GM12878 (cell line): ENCODE measurements around the gene SMAD2. TPM values are rescaled to one million over a fixed set of nuclear protein-coding genes. Genes with fewer than 3 reads are reported as not detected.

Experiments
- ATAC-seq: fragments of 200-7000 bp; cut with Tn5 transposase; 3 replicates; pipeline ENCODE4 v1.9.1; 2020; ENCODE audit warnings: mild to moderate bottlenecking, moderate library complexity
- BruUV-seq: library from RNA; stranded (reverse); fragments of 400-500 nt; replicated peaks from 2 replicates; lab custom pipeline; 2021; lab: Mats Ljungman, UMichigan
- CTCF ChIA-PET: fragments of 300-600 bp; sonication (Branson Sonifier 250); formaldehyde crosslinking; extraction: SDS; loops from one replicate; lab custom pipeline; 2021; ENCODE audit warnings: inconsistent platforms; lab: Yijun Ruan, JAX
- POLR2A ChIA-PET: fragments of 350-600 bp; formaldehyde crosslinking; extraction: SDS; loops from one replicate; lab custom pipeline; 2021; ENCODE audit warnings: inconsistent platforms; lab: Charles Lee
- RAD21 ChIA-PET: fragments of 300-600 bp; sonication (Branson Sonifier 250); formaldehyde crosslinking; loops from one replicate; lab custom pipeline; 2023; ENCODE audit warnings: antibody characterized with exemption; ENCODE audit not compliant: unreplicated experiment; lab: Charles Lee
- SMC1A ChIA-PET: fragments of 300-600 bp; sonication (Branson Sonifier 250); formaldehyde crosslinking; loops from one replicate; lab custom pipeline; 2023; ENCODE audit not compliant: unreplicated experiment, uncharacterized antibody; lab: Charles Lee
- DNase-seq: peaks from one replicate; pipeline ENCODE4 v3.0.0-alpha.2; 2011; ENCODE audit warnings: low read depth, low spot score
- FAIRE-seq: peaks from 3 replicates; lab custom pipeline; 2011; peaks lifted over from hg19 to GRCh38; lab: Jason Lieb, UNC
- H2AFZ ChIP-seq: 2 replicates; pipeline ENCODE4 v1.6.0; 2011; ENCODE audit warnings: low read depth, low read length, control low read depth; ENCODE audit not compliant: control insufficient read depth
- H3K27ac ChIP-seq: 2 replicates; pipeline ENCODE4 v1.5.1; 2011; ENCODE audit warnings: control low read depth; ENCODE audit not compliant: control insufficient read depth, insufficient read depth
- H3K27me3 ChIP-seq, 2 experiments: replicated peaks in 1 of 2; 2 replicates each; pipeline versions ENCODE4 v1.6.0 to v1.6.1; 2011; ENCODE audit warnings: low read length in 1 of 2; ENCODE audit not compliant: control insufficient read depth in 2 of 2, insufficient read depth in 2 of 2
- H3K36me3 ChIP-seq, 2 experiments: 2 replicates each; pipeline ENCODE4 v1.5.1; 2011; ENCODE audit warnings: low read length in 1 of 2; ENCODE audit not compliant: control insufficient read depth in 2 of 2, insufficient read depth in 2 of 2
- H3K4me1 ChIP-seq: 2 replicates; pipeline ENCODE4 v1.6.1; 2011; ENCODE audit warnings: mild to moderate bottlenecking, low read length, moderate library complexity, mixed read lengths; ENCODE audit not compliant: control insufficient read depth, insufficient read depth
- H3K4me2 ChIP-seq: 2 replicates; pipeline ENCODE4 v1.6.0; 2011; ENCODE audit warnings: control low read depth; ENCODE audit not compliant: control insufficient read depth, insufficient read depth
- H3K4me3 ChIP-seq: fragments of 200-600 bp; sonication (generic); 2 replicates; pipeline ENCODE4 v1.5.1; 2016
- H3K79me2 ChIP-seq: 2 replicates; pipeline ENCODE4 v1.6.0; 2011; ENCODE audit warnings: low read length; ENCODE audit not compliant: control insufficient read depth, insufficient read depth
- H3K9ac ChIP-seq: 2 replicates; pipeline ENCODE4 v1.8.0; 2011; ENCODE audit warnings: low read length, control low read depth, mixed read lengths; ENCODE audit not compliant: control insufficient read depth, insufficient read depth
- H3K9me3 ChIP-seq: replicated peaks from 3 replicates; pipeline ENCODE4 v1.5.1; 2011; ENCODE audit warnings: mild to moderate bottlenecking, low read length; ENCODE audit not compliant: control insufficient read depth, insufficient read depth
- H4K20me1 ChIP-seq: 2 replicates; pipeline ENCODE4 v1.6.0; 2011; ENCODE audit not compliant: control insufficient read depth, insufficient read depth
- BACH1 ChIP-seq: fragments of 450-650 bp; IDR thresholded peaks from 2 replicates; pipeline ENCODE4 v1.6.1; 2017; ENCODE audit warnings: mild to moderate bottlenecking, borderline replicate concordance
- BCL3 ChIP-seq: IDR thresholded peaks from 2 replicates; pipeline ENCODE4 v1.6.1; 2011; ENCODE audit warnings: borderline replicate concordance, low read depth, mild to moderate bottlenecking, moderate library complexity, low read length; ENCODE audit not compliant: insufficient read depth, poor library complexity, severe bottlenecking
- BHLHE40 ChIP-seq, 2 experiments: fragments of 450-650 bp in 1 of 2; IDR thresholded peaks; 2 replicates each; pipeline ENCODE4 v1.6.1; 2011 to 2017; ENCODE audit warnings: low read depth in 2 of 2, borderline replicate concordance in 1 of 2, improper control_type of control experiment in 1 of 2, low read length in 1 of 2, mild to moderate bottlenecking in 1 of 2
- CTCF ChIP-seq, 3 experiments: IDR thresholded peaks in 2 of 3; conservative IDR thresholded peaks in 1 of 3; 2 replicates each; pipeline ENCODE4 v1.5.1; 2011; ENCODE audit warnings: low read depth in 3 of 3, low read length in 3 of 3, mild to moderate bottlenecking in 3 of 3, control low read depth in 2 of 3, moderate library complexity in 2 of 3, inconsistent platforms in 1 of 3, mixed read lengths in 1 of 3; ENCODE audit not compliant: control insufficient read depth in 2 of 3, insufficient read depth in 1 of 3; ENCODE audit errors: extremely low read depth in 1 of 3
- ELK1 ChIP-seq: IDR thresholded peaks from 2 replicates; pipeline ENCODE4 v1.6.1; 2012; ENCODE audit warnings: low read depth, low read length, improper control_type of control experiment
- JUNB ChIP-seq: IDR thresholded peaks from 2 replicates; pipeline ENCODE4 v1.6.1; 2016; ENCODE audit warnings: antibody characterized with exemption, mild to moderate bottlenecking
- MAX ChIP-seq: IDR thresholded peaks from 2 replicates; pipeline ENCODE4 v1.6.1; 2012; ENCODE audit warnings: low read depth, low read length, improper control_type of control experiment
- RAD51 ChIP-seq: fragments of 450-650 bp; IDR thresholded peaks from 2 replicates; pipeline ENCODE4 v1.6.1; 2016; ENCODE audit warnings: moderate library complexity, mild to moderate bottlenecking, inconsistent platforms
- TCF12 ChIP-seq: IDR thresholded peaks from 2 replicates; pipeline ENCODE4 v1.6.1; 2011; ENCODE audit warnings: low read depth, mild to moderate bottlenecking, low read length
- TCF7 ChIP-seq: IDR thresholded peaks from 2 replicates; pipeline ENCODE4 v1.6.1; 2014; ENCODE audit warnings: antibody characterized with exemption, borderline replicate concordance
- ZBED1 ChIP-seq: IDR thresholded peaks from 2 replicates; pipeline ENCODE4 v1.6.1; 2016; ENCODE audit warnings: borderline replicate concordance
- WGBS: methylation state at CpG from one replicate; pipeline ENCODE4 v1.1.6; 2016; ENCODE audit warnings: low lambda C conversion rate; ENCODE audit not compliant: insufficient replicate concordance, insufficient coverage; ENCODE audit errors: missing lambda C conversion rate; 5-methylcytosine and 5-hydroxymethylcytosine counted together
- in situ Hi-C: fragments of 300-500 bp; cut with MboI; formaldehyde crosslinking; loops from 9 replicates; pipeline ENCODE4 v1.14.3; 2018; ENCODE audit warnings: mixed read lengths
- intact Hi-C: fragments of 100-400 bp; cut with micrococcal nuclease; formaldehyde crosslinking; loops from one replicate; pipeline ENCODE4 v1.14.2; 2022; ENCODE audit not compliant: unreplicated experiment
- polyA plus RNA-seq, 11 experiments: library from polyadenylated mRNA; depleted of rRNA in 4 of 11; unstranded in 6 of 11; stranded (reverse) in 5 of 11; fragments of >200 nt; fragmentation: Nextera tagmentation in 4 of 11; fragmentation: Illumina TruSeq in 1 of 11; extraction: Ambion mirVana in 4 of 11; extraction: Trizol in 1 of 11; gene quantifications; 1 replicate in 1 of 11; 2 replicates in 10 of 11; pipeline versions ENCODE4 v1.2.1 to v1.2.3, GENCODE V29; 2011 to 2016; ENCODE audit warnings: inconsistent platforms in 2 of 11, missing spikeins in 2 of 11, low read depth in 1 of 11
- total RNA-seq, 4 experiments: library from RNA; depleted of rRNA in 3 of 4; stranded (reverse); fragments of >200 nt in 3 of 4; fragmentation: Illumina TruSeq in 1 of 4; extraction: Trizol in 1 of 4; gene quantifications; 2 replicates each; pipeline versions ENCODE4 v1.2.1 to v1.2.3, GENCODE V29; 2013 to 2021

SMAD2 gene
- total and polyA plus RNA-seq, 10 of the 15 experiments (the other 5 are each of a cell fraction or from before 2014, with no cell fraction given), result 28.8 to 111 (median 65.8) TPM

GRCh38 chr18:47950511-47950910, 20.1 kb upstream of the SMAD2 start:
- intact Hi-C loops (no loop called here), in situ Hi-C loops (no loop called here)
- no peak overlapping the region for H3K9ac ChIP-seq
- no peaks in the 10 kb centered on the region for H3K27me3 ChIP-seq
- no TSS peak for BruUV-seq
- H3K9me3 ChIP-seq, result no peaks in the 10 kb centered on the region
- ChIA-PET CTCF (no interaction called here), POLR2A (no interaction called here), RAD21 (no interaction called here), SMC1A (no interaction called here)
- H3K27ac ChIP-seq, result no peak overlapping the region
- no peak for TF ChIP-seq ELK1
- no peak for TF ChIP-seq CTCF (IDR thresholded peaks at IDR 0.05 in 2 of 3, conservative IDR thresholded peaks at IDR 0.05 in 1 of 3; ENCODE audit: control insufficient read depth in 2 of 3, extremely low read depth in 1 of 3, insufficient read depth in 1 of 3, low read depth in 3 of 3, low read length in 3 of 3)
- TF ChIP-seq TCF12, result no peak
- no peak for TF ChIP-seq RAD51
- no peak for TF ChIP-seq JUNB
- TF ChIP-seq BACH1, result no peak
- TF ChIP-seq TCF7, result no peak
- no peak for TF ChIP-seq BHLHE40 (IDR thresholded peaks at IDR 0.05; ENCODE audit: borderline replicate concordance in 1 of 2, low read depth in 2 of 2, low read length in 1 of 2)
- TF ChIP-seq MAX, result no peak
- no peak for TF ChIP-seq ZBED1
- TF ChIP-seq BCL3, result no peak
- WGBS, result 34% methylated on average over 2 of the region's 2 CpGs
- H4K20me1 ChIP-seq, result no peaks in the 10 kb centered on the region
- ATAC-seq (no peak), FAIRE-seq (no peak), DNase-seq (no peak)
- no peak overlapping the region for H2AFZ ChIP-seq
- H3K4me1 ChIP-seq, result peaks cover 4% of the 10 kb centered on the region
- no peak overlapping the region for H3K4me2 ChIP-seq
- H3K4me3 ChIP-seq, result no peak overlapping the region
- H3K36me3 ChIP-seq, result no peaks in the 10 kb centered on the region
- H3K79me2 ChIP-seq, result no peaks in the 10 kb centered on the region
